Chondrocyte (in vitro differentiated cells): ENCODE results near the gene ZNF225. TPM values are rescaled to one million over a fixed set of nuclear protein-coding genes. Genes with fewer than 3 reads are reported as not detected.

Source experiments
- DNase-seq: peaks from one replicate; pipeline ENCODE4 v3.0.0; 2021; ENCODE audit warnings: mixed read lengths, low spot score
- H3K27ac Mint-ChIP-seq: one replicate; pipeline ENCODE4 v1.8.0; 2021; ENCODE audit warnings: mild to moderate bottlenecking, moderate library complexity, mixed read lengths; ENCODE audit not compliant: unreplicated experiment
- H3K27me3 Mint-ChIP-seq: 2 replicates; pipeline ENCODE4 v1.8.0; 2021; ENCODE audit warnings: low read depth, mixed read lengths
- H3K36me3 Mint-ChIP-seq: 2 replicates; pipeline ENCODE4 v1.8.0; 2021; ENCODE audit warnings: low read depth, mixed read lengths
- H3K4me1 Mint-ChIP-seq: 2 replicates; pipeline ENCODE4 v1.8.0; 2021; ENCODE audit warnings: low read depth, mild to moderate bottlenecking, mixed read lengths
- H3K4me3 Mint-ChIP-seq: one replicate; pipeline ENCODE4 v1.8.0; 2021; ENCODE audit warnings: mild to moderate bottlenecking, moderate library complexity, mixed read lengths; ENCODE audit not compliant: unreplicated experiment
- H3K9me3 Mint-ChIP-seq: 2 replicates; pipeline ENCODE4 v1.8.0; 2021; ENCODE audit warnings: low read depth, mixed read lengths
- total RNA-seq: library from RNA; stranded (reverse); gene quantifications from 3 replicates; pipeline ENCODE4 v1.2.1, GENCODE V29; 2021
- TF ChIP-seq, protein P1 (sequence below): fragments of 200-600 bp; sonication (generic); IDR thresholded peaks from 2 replicates; pipeline ENCODE4 v1.5.0; 2021; ENCODE audit warnings: antibody characterized with exemption, mild to moderate bottlenecking, moderate library complexity

ZNF225 gene
- total RNA-seq, 1 donor from 2014 or later = 5.2 TPM

DNA sequence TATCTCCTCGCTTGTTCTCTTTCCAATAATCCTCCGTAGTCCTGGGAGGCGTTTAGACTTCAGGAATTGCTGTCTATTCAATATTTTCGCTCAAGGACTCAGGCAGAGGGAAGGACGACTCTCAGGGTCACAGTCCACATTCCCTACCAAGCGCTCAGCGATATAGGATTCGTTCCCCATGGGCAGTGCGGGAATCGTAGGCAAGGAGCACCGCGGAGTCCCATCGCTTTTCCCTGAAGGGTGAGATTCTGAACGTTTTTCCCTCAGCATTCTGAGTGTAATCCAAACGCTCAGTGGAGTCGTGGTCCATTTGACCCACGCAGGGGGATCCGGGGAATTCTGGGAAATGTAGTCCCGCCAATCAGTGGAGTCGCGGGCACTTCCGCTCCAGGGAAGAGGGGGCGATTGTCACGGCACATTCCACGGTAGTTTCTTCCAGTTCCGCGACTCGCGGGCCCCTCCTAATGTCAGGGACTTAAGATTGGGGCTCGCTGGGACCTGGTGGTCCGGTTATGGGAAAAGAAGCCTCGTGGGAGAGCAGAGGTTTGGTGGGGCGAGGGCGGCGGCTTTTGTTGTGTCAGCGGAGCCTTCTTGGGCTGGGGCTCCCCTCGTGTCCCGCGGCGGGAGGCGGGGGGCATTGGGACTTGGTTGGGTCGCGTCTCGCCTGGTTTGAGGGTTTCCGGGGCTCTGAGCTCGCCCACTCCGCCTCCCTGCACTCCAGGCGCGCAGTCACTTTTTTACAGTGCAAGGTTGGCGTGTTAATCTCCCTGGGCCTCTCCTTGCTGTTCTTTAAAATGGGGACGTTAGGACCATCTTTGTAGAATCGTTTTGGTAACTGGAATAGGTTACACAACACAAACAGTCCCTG, 28.2 kb downstream of the ZNF225 start, which contains the start of gene ZNF234:
Gene ZNF234, plus strand, starts transcription at position 364 of the 868 bp plus-strand sequence. CDS start 3,079 bp downstream, outside the sequence.
- Mint-ChIP-seq H3K9me3 (no peaks in the 10 kb centered on the region), H3K27ac (peak within 1 kb of the TSS; percentile 91), H3K4me1 (peaks cover 22% of the 10 kb centered on the region), H3K27me3 (no peaks in the 10 kb centered on the region), H3K36me3 (peaks cover 6% of the 10 kb centered on the region), H3K4me3 (peak within 1 kb of the TSS; percentile 93)
- TF ChIP-seq, protein P1, sequence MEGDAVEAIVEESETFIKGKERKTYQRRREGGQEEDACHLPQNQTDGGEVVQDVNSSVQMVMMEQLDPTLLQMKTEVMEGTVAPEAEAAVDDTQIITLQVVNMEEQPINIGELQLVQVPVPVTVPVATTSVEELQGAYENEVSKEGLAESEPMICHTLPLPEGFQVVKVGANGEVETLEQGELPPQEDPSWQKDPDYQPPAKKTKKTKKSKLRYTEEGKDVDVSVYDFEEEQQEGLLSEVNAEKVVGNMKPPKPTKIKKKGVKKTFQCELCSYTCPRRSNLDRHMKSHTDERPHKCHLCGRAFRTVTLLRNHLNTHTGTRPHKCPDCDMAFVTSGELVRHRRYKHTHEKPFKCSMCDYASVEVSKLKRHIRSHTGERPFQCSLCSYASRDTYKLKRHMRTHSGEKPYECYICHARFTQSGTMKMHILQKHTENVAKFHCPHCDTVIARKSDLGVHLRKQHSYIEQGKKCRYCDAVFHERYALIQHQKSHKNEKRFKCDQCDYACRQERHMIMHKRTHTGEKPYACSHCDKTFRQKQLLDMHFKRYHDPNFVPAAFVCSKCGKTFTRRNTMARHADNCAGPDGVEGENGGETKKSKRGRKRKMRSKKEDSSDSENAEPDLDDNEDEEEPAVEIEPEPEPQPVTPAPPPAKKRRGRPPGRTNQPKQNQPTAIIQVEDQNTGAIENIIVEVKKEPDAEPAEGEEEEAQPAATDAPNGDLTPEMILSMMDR = peak; percentile 50
- DNase-seq = no peak

DNA sequence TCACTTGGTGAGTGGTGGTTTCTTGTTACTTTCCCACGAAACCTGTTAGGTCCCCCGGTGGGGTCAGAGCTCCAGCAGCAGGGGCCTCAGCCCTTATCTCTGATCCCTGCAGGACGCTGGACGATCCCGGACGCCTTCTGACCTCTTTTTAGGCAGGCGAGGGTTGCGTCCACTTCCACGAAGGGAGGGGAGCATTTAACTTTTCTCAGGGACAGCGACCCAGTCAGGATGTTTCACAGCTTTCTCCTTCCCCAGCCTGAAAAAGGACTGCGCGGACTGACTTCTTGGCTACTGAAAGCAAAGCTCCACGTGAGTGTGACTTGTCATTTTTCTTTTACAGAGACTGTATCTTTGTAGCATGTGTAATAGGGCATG, 28.8 kb downstream of the ZNF225 start:
- H3K27me3 Mint-ChIP-seq = no peaks in the 10 kb centered on the region
- peaks cover 6% of the 10 kb centered on the region for H3K36me3 Mint-ChIP-seq
- peak overlapping the region; percentile 93 for H3K4me3 Mint-ChIP-seq
- TF ChIP-seq, protein P1 = no peak
- DNase-seq = no peak
- H3K27ac Mint-ChIP-seq = peak overlapping the region; percentile 65
- H3K4me1 Mint-ChIP-seq = peaks cover 22% of the 10 kb centered on the region
- H3K9me3 Mint-ChIP-seq = no peaks in the 10 kb centered on the region

DNA sequence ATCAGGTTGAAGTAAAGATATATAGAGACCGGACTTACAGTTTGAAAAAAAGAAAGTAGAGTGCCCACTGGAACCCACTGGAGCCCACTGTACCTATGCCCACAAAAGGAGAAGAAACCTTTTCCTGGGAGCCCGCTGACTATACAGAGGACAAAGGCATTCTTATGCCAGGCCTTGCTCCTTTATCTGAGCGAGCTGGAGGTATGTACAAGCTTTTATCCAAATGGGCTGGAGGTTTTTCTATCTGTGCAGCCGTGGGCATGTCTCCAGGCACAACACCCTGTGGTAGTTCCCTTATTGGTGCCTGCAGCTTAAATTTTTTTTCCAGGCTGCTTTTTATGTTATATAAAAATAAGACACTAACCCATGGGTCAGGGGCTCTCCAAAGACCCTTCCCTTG, 36.6 kb downstream of the ZNF225 start:
- Mint-ChIP-seq H3K27me3 (no peaks in the 10 kb centered on the region), H3K27ac (no peak overlapping the region), H3K9me3 (peaks cover 13% of the 10 kb centered on the region), H3K4me3 (no peak overlapping the region), H3K4me1 (no peaks in the 10 kb centered on the region), H3K36me3 (peaks cover 57% of the 10 kb centered on the region)
- no peak for DNase-seq
- TF ChIP-seq, protein P1 = no peak

DNA sequence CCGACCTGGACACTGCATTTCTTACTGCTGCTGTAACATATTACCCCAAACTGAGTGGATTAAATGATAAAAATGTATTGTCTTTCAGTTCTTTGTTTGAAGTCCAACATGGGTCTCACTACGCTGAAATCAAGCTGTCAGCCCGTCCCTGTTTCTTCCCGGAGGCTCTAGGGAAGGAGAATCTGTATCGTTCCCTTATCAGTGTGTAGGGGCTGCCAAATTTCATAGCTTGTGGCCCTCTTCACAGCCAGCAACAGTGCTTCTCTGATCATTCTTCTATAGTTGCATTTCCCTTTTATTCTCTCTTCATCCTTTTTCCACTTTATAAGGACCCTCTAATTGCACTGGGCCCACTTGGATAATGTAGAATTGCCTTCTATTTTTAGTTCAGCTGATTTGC, 38.3 kb downstream of the ZNF225 start:
- TF ChIP-seq, protein P1 = no peak
- Mint-ChIP-seq H3K9me3 (peaks cover 19% of the 10 kb centered on the region), H3K36me3 (peaks cover 61% of the 10 kb centered on the region), H3K27ac (no peak overlapping the region), H3K27me3 (no peaks in the 10 kb centered on the region), H3K4me3 (no peak overlapping the region), H3K4me1 (no peaks in the 10 kb centered on the region)
- no peak for DNase-seq

DNA sequence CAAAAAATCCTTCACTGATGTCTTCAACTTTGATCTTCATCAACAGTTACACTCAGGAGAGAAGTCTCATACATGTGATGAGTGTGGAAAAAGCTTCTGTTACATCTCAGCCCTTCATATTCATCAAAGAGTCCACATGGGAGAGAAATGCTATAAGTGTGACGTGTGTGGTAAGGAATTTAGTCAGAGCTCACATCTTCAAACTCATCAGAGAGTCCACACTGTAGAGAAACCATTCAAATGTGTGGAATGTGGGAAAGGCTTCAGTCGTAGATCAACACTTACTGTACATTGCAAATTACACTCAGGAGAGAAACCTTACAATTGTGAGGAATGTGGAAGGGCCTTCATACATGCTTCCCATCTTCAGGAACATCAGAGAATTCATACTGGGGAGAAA, 43.3 kb downstream of the ZNF225 start:
- H3K4me3 Mint-ChIP-seq = no peak overlapping the region
- H3K27ac Mint-ChIP-seq = no peak overlapping the region
- TF ChIP-seq, protein P1 = no peak
- no peaks in the 10 kb centered on the region for H3K4me1 Mint-ChIP-seq
- DNase-seq = no peak
- H3K36me3 Mint-ChIP-seq = peaks cover 55% of the 10 kb centered on the region
- H3K27me3 Mint-ChIP-seq = no peaks in the 10 kb centered on the region
- peaks cover 39% of the 10 kb centered on the region for H3K9me3 Mint-ChIP-seq
